ENCODE data around the gene SLC35G2.
A peak's percentile ranks its signal among the peaks of the same experiment; 100 is the strongest.

SLC35G2 gene

DNA sequence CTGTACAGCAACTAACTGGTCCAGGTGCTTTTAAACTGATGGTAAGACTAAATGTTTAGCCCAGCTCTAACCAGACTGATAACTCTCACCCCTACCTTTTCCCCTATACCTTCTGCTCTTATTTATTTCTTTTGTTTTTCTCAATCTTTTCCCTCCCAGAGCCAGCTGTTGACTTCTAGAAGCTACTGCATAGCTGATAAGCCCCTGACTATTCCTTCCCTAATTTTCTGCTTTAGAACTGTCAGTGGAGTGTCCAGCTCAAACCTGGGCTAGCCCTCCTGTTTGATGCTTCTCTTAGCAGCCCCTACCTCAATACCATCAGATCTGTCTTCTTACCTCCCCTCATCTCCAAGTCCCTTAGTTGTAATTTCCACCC lies 20.6 kb downstream of the SLC35G2 start:
- no peaks in the 10 kb centered on the region for H3K9me3 ChIP-seq (ENCODE audit: insufficient read depth, low read length, severe bottlenecking)
- TF ChIP-seq, protein P1, sequence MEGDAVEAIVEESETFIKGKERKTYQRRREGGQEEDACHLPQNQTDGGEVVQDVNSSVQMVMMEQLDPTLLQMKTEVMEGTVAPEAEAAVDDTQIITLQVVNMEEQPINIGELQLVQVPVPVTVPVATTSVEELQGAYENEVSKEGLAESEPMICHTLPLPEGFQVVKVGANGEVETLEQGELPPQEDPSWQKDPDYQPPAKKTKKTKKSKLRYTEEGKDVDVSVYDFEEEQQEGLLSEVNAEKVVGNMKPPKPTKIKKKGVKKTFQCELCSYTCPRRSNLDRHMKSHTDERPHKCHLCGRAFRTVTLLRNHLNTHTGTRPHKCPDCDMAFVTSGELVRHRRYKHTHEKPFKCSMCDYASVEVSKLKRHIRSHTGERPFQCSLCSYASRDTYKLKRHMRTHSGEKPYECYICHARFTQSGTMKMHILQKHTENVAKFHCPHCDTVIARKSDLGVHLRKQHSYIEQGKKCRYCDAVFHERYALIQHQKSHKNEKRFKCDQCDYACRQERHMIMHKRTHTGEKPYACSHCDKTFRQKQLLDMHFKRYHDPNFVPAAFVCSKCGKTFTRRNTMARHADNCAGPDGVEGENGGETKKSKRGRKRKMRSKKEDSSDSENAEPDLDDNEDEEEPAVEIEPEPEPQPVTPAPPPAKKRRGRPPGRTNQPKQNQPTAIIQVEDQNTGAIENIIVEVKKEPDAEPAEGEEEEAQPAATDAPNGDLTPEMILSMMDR (IDR thresholded peaks at IDR 0.05; ENCODE audit: borderline replicate concordance, extremely low read depth, low read length, poor library complexity, severe bottlenecking) = no peak
- no peak for TF ChIP-seq EZH2 (IDR thresholded peaks at IDR 0.05; ENCODE audit: borderline replicate concordance, low read depth, low read length, severe bottlenecking)
- no peak overlapping the region for H2AFZ ChIP-seq (ENCODE audit: low read depth, low read length)
- DNase-seq (no peak), ATAC-seq (ENCODE audit: insufficient read depth, low read depth) (no peak)
- H4K20me1 ChIP-seq (ENCODE audit: insufficient read depth, low read length) = no peaks in the 10 kb centered on the region
- H3K79me2 ChIP-seq (ENCODE audit: insufficient read depth, low read length) = peaks cover 73% of the 10 kb centered on the region
- peaks cover 34% of the 10 kb centered on the region for H3K4me1 ChIP-seq (ENCODE audit: insufficient read depth, low read length)
- peaks cover 36% of the 10 kb centered on the region for H3K36me3 ChIP-seq (ENCODE audit: insufficient read depth, low read length)
- no peaks in the 10 kb centered on the region for H3K27me3 ChIP-seq (ENCODE audit: insufficient read depth, low read length, poor library complexity)
- H3K9ac ChIP-seq (ENCODE audit: low read depth, low read length) = no peak overlapping the region
- peak overlapping the region; percentile 61 for H3K27ac ChIP-seq (ENCODE audit: low read length)
- H3K4me2 ChIP-seq (ENCODE audit: insufficient read depth, low read length) = peak overlapping the region; percentile 13
- no peak overlapping the region for H3K4me3 ChIP-seq (ENCODE audit: low read depth in 1 of 2, low read length in 2 of 2)

DNA sequence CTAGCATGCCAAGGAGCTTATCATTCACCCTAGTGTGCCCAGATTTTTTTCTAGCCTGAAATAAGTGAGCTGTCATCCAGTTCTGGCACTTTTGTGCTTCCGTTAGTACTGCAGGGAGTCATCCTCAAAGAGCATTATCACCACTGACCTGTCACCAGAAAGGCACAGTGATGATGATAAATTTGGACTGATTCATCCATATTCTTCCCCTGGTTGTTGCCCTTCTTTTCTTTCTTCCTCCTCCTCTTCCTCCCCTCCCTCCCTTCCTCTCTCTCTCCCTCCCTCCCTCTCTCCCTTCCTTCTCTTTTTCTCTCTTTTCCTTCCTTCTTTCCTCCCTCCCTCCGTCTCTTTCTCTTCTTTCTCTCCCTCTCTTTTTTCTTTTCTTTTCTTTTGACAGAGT lies 21.3 kb downstream of the SLC35G2 start:
- Histone ChIP-seq H3K79me2 (ENCODE audit: insufficient read depth, low read length) (peaks cover 71% of the 10 kb centered on the region), H3K9ac (ENCODE audit: low read depth, low read length) (no peak overlapping the region), H3K27ac (ENCODE audit: low read length) (peak overlapping the region; percentile 61), H2AFZ (ENCODE audit: low read depth, low read length) (no peak overlapping the region), H3K4me3 (ENCODE audit: low read depth in 1 of 2, low read length in 2 of 2) (no peak overlapping the region), H3K36me3 (ENCODE audit: insufficient read depth, low read length) (peaks cover 37% of the 10 kb centered on the region), H3K4me1 (ENCODE audit: insufficient read depth, low read length) (peaks cover 34% of the 10 kb centered on the region), H4K20me1 (ENCODE audit: insufficient read depth, low read length) (no peaks in the 10 kb centered on the region), H3K27me3 (ENCODE audit: insufficient read depth, low read length, poor library complexity) (no peaks in the 10 kb centered on the region), H3K4me2 (ENCODE audit: insufficient read depth, low read length) (no peak overlapping the region), H3K9me3 (ENCODE audit: insufficient read depth, low read length, severe bottlenecking) (no peaks in the 10 kb centered on the region)
- no peak for ATAC-seq (ENCODE audit: insufficient read depth, low read depth)
- no peak for DNase-seq
- TF ChIP-seq, protein P1 (IDR thresholded peaks at IDR 0.05; ENCODE audit: borderline replicate concordance, extremely low read depth, low read length, poor library complexity, severe bottlenecking) = no peak
- no peak for TF ChIP-seq EZH2 (IDR thresholded peaks at IDR 0.05; ENCODE audit: borderline replicate concordance, low read depth, low read length, severe bottlenecking)

DNA sequence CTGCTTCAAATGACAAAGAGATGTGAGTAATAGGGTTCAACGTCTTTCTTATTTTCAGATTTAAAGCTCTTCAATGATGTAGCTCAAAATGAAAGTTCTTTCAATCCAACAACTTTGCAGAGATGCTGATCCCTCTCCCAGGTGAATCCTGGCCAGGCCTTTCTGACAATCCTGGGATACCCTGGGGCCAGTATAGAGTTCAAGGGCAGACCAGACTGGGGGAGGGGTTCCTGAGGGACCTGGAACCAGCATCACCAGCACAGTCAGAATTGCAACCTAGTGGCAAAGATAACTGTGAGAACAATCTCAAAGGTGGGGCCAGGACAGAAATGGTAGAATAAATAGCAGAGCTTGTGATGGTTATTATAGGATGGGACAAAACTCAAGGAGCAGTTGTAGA lies 23.4 kb downstream of the SLC35G2 start:
- no peak overlapping the region for H3K4me2 ChIP-seq (ENCODE audit: insufficient read depth, low read length)
- H4K20me1 ChIP-seq (ENCODE audit: insufficient read depth, low read length) = no peaks in the 10 kb centered on the region
- peaks cover 28% of the 10 kb centered on the region for H3K4me1 ChIP-seq (ENCODE audit: insufficient read depth, low read length)
- TF ChIP-seq, protein P1 (IDR thresholded peaks at IDR 0.05; ENCODE audit: borderline replicate concordance, extremely low read depth, low read length, poor library complexity, severe bottlenecking) = no peak
- no peak for TF ChIP-seq EZH2 (IDR thresholded peaks at IDR 0.05; ENCODE audit: borderline replicate concordance, low read depth, low read length, severe bottlenecking)
- H3K36me3 ChIP-seq (ENCODE audit: insufficient read depth, low read length) = peaks cover 37% of the 10 kb centered on the region
- H3K79me2 ChIP-seq (ENCODE audit: insufficient read depth, low read length) = peaks cover 69% of the 10 kb centered on the region
- H3K9ac ChIP-seq (ENCODE audit: low read depth, low read length) = no peak overlapping the region
- H3K9me3 ChIP-seq (ENCODE audit: insufficient read depth, low read length, severe bottlenecking) = no peaks in the 10 kb centered on the region
- H3K27ac ChIP-seq (ENCODE audit: low read length) = no peak overlapping the region
- DNase-seq (no peak), ATAC-seq (ENCODE audit: insufficient read depth, low read depth) (no peak)
- no peaks in the 10 kb centered on the region for H3K27me3 ChIP-seq (ENCODE audit: insufficient read depth, low read length, poor library complexity)
- no peak overlapping the region for H2AFZ ChIP-seq (ENCODE audit: low read depth, low read length)
- H3K4me3 ChIP-seq (ENCODE audit: low read depth in 1 of 2, low read length in 2 of 2) = no peak overlapping the region

DNA sequence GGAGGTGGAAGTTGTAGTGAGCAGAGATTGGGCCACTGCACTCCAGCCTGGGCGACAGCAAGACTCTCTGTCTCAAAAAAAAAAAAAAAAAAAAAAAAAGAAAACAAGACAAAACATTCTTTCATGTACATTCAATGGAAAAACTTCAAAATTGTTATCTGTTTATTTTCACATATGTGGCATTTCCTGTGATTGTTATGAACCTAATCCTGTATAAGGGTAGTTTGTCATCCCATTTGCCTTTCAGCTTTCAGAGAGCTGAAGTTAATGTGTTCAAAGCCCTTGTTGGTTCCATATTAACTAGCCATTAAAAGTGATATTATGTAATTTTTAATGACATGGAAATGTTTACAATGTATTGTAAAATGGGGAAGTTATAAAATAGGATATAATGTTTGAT lies 25.8 kb downstream of the SLC35G2 start:
- no peak for TF ChIP-seq EZH2 (IDR thresholded peaks at IDR 0.05; ENCODE audit: borderline replicate concordance, low read depth, low read length, severe bottlenecking)
- TF ChIP-seq, protein P1 (IDR thresholded peaks at IDR 0.05; ENCODE audit: borderline replicate concordance, extremely low read depth, low read length, poor library complexity, severe bottlenecking) = no peak
- Histone ChIP-seq H3K4me3 (ENCODE audit: low read depth in 1 of 2, low read length in 2 of 2) (no peak overlapping the region), H3K4me1 (ENCODE audit: insufficient read depth, low read length) (peaks cover 5% of the 10 kb centered on the region), H3K79me2 (ENCODE audit: insufficient read depth, low read length) (peaks cover 74% of the 10 kb centered on the region), H3K36me3 (ENCODE audit: insufficient read depth, low read length) (peaks cover 37% of the 10 kb centered on the region), H2AFZ (ENCODE audit: low read depth, low read length) (no peak overlapping the region), H4K20me1 (ENCODE audit: insufficient read depth, low read length) (no peaks in the 10 kb centered on the region), H3K27me3 (ENCODE audit: insufficient read depth, low read length, poor library complexity) (no peaks in the 10 kb centered on the region), H3K27ac (ENCODE audit: low read length) (no peak overlapping the region), H3K9ac (ENCODE audit: low read depth, low read length) (no peak overlapping the region), H3K9me3 (ENCODE audit: insufficient read depth, low read length, severe bottlenecking) (no peaks in the 10 kb centered on the region), H3K4me2 (ENCODE audit: insufficient read depth, low read length) (no peak overlapping the region)
- ATAC-seq (ENCODE audit: insufficient read depth, low read depth) (no peak), DNase-seq (no peak)

All from DND-41 (cell line).